Prostate gland (tissue), 2 donors: ENCODE data around the gene MEGF8. TPM values are rescaled to one million over a fixed set of nuclear protein-coding genes. Genes with fewer than 3 reads are reported as not detected.
A peak's percentile ranks its signal among the peaks of the same experiment; 100 is the strongest.

ENCODE experiments used
- DNase-seq: peaks from one replicate; pipeline ENCODE4 v3.0.0-alpha.2; 2019; ENCODE audit warnings: low spot score
- H3K27ac ChIP-seq, 2 donors: fragments of 200-600 bp; sonication (generic); 2 replicates each; pipeline ENCODE4 v1.5.1; 2017 to 2019
- H3K27me3 ChIP-seq: fragments of 200-600 bp; sonication (generic); replicated peaks from 2 replicates; pipeline ENCODE4 v1.5.1; 2019; ENCODE audit not compliant: insufficient read depth
- H3K36me3 ChIP-seq, 2 donors: fragments of 200-600 bp; sonication (generic); 1 replicate in 1 of 2; 2 replicates in 1 of 2; pipeline versions ENCODE4 v1.5.1 to v1.8.1; 2017 to 2019
- H3K4me1 ChIP-seq: fragments of 200-600 bp; sonication (generic); replicated peaks from 2 replicates; pipeline ENCODE4 v1.5.1; 2019
- H3K4me3 ChIP-seq, 2 donors: fragments of 200-600 bp; sonication (generic); 2 replicates each; pipeline ENCODE4 v1.5.1; 2017 to 2019
- H3K9me3 ChIP-seq: fragments of 200-600 bp; sonication (generic); 2 replicates; pipeline ENCODE4 v1.5.1; 2017
- CTCF ChIP-seq, 4 experiments: fragments of 200-600 bp in 2 of 4; fragments of 450-650 bp in 2 of 4; sonication (generic) in 2 of 4; IDR thresholded peaks; 1 replicate in 3 of 4; 2 replicates in 1 of 4; pipeline ENCODE4 v1.5.1; 2016 to 2019; ENCODE audit warnings: antibody characterized with exemption in 4 of 4, mild to moderate bottlenecking in 2 of 4, moderate library complexity in 2 of 4
- POLR2A ChIP-seq: fragments of 450-650 bp; IDR thresholded peaks from one replicate; pipeline ENCODE4 v1.6.1; 2016; ENCODE audit warnings: antibody characterized with exemption, mild to moderate bottlenecking
- POLR2AphosphoS5 ChIP-seq: sonication (generic); formaldehyde crosslinking; IDR thresholded peaks from one replicate; pipeline ENCODE4 v1.6.1; 2017; ENCODE audit warnings: antibody characterized with exemption
- WGBS: methylation state at CpG from one replicate; pipeline ENCODE4 v1.1.5; 2018; 5-methylcytosine and 5-hydroxymethylcytosine counted together
- intact Hi-C: fragments of 100-400 bp; cut with DNase I; formaldehyde crosslinking; loops from one replicate; pipeline ENCODE4 v1.14.2; 2022
- total RNA-seq, 2 donors: library from RNA; depleted of rRNA; stranded (reverse); fragments of >200 nt; gene quantifications; one replicate each; pipeline ENCODE4 v1.1.0, GENCODE V29; 2016

The MEGF8 gene
- total RNA-seq, 2 donors from 2014 or later, result 22.8 to 30.7 TPM

GRCh38 chr19:42283188-42284065, 42.0 kb upstream of the MEGF8 start:
- peak; percentile 96 for DNase-seq
- Histone ChIP-seq H3K36me3 (peaks cover 0 to 4% of the 10 kb centered on the region in 2 donors), H3K27me3 (no peaks in the 10 kb centered on the region), H3K9me3 (no peaks in the 10 kb centered on the region), H3K4me3 (peak overlapping the region; percentile 54 to 72), H3K27ac (peak overlapping the region; percentile 91 to 98), H3K4me1 (peaks cover 46% of the 10 kb centered on the region)
- WGBS, result 3% methylated on average over 43 of the region's 74 CpGs
- peak; percentile 82 for TF ChIP-seq POLR2AphosphoS5
- TF ChIP-seq CTCF (IDR thresholded peaks at IDR 0.05), result peak in 2 of 4 experiments; percentile 12 to 29
- TF ChIP-seq POLR2A, result peak; percentile 98
- intact Hi-C loops, result loop anchor here (1.0 to 2.0 kb wide), 2 partner anchors 15 to 29 kb away; partner anchors contain the start of gene CIC

- peak; percentile 77 for DNase-seq
- H3K4me1 ChIP-seq, result peaks cover 42% of the 10 kb centered on the region
- no peaks in the 10 kb centered on the region for H3K9me3 ChIP-seq
- intact Hi-C loops, result loop anchor here (1.0 kb wide), 1 partner anchor 30 kb away; no protein-coding TSS in a partner anchor
- peak overlapping the region; percentile 54 to 72 for H3K4me3 ChIP-seq
- H3K27me3 ChIP-seq, result no peaks in the 10 kb centered on the region
- peaks cover 4 to 8% of the 10 kb centered on the region in 2 donors for H3K36me3 ChIP-seq
- peak overlapping the region; percentile 91 to 98 for H3K27ac ChIP-seq
- WGBS, result 0% methylated on average over 23 of the region's 76 CpGs
- TF ChIP-seq POLR2A, result peak; percentile 19
- no peak for TF ChIP-seq POLR2AphosphoS5
- no peak for TF ChIP-seq CTCF (IDR thresholded peaks at IDR 0.05)
Observed at GRCh38 chr19:42284066-42284501, 41.4 kb upstream of the MEGF8 start.

- peak overlapping the region; percentile 78 to 98 for H3K27ac ChIP-seq
- 3% methylated on average over 35 of the region's 41 CpGs for WGBS
- peaks cover 10 to 11% of the 10 kb centered on the region in 2 donors for H3K36me3 ChIP-seq
- peak overlapping the region; percentile 54 to 72 for H3K4me3 ChIP-seq
- no peaks in the 10 kb centered on the region for H3K9me3 ChIP-seq
- intact Hi-C loops, result loop anchor here (1.0 kb wide), 1 partner anchor 30 kb away; no protein-coding TSS in a partner anchor
- H3K4me1 ChIP-seq, result peaks cover 37% of the 10 kb centered on the region
- TF ChIP-seq POLR2A (no peak), CTCF (IDR thresholded peaks at IDR 0.05) (no peak), POLR2AphosphoS5 (no peak)
- DNase-seq, result no peak
- no peaks in the 10 kb centered on the region for H3K27me3 ChIP-seq
Observed at GRCh38 chr19:42284591-42285341, 40.7 kb upstream of the MEGF8 start.

- no peak for DNase-seq
- TF ChIP-seq POLR2A (no peak), POLR2AphosphoS5 (no peak), CTCF (IDR thresholded peaks at IDR 0.05) (no peak)
- H3K9me3 ChIP-seq, result no peaks in the 10 kb centered on the region
- intact Hi-C loops, result no loop called here
- H3K4me3 ChIP-seq, result no peak overlapping the region
- no peaks in the 10 kb centered on the region for H3K27me3 ChIP-seq
- peak overlapping the region; percentile 78 to 98 for H3K27ac ChIP-seq
- 34% methylated on average over 5 of the region's 5 CpGs for WGBS
- H3K4me1 ChIP-seq, result peaks cover 37% of the 10 kb centered on the region
- peaks cover 10 to 15% of the 10 kb centered on the region in 2 donors for H3K36me3 ChIP-seq
Observed at GRCh38 chr19:42285541-42285941, 39.9 kb upstream of the MEGF8 start.
